Measurements from ENCODE around the gene FCHSD2. TPM values are rescaled to one million over a fixed set of nuclear protein-coding genes. Genes with fewer than 3 reads are reported as not detected.
"Not testable (repeated sequence)": the region's sequence is repeated elsewhere in the genome, so short reads cannot be mapped to it uniquely, and the experiment has no call there.

Gene FCHSD2
- polyA plus RNA-seq, 1 donor = 22.8 TPM

DNA sequence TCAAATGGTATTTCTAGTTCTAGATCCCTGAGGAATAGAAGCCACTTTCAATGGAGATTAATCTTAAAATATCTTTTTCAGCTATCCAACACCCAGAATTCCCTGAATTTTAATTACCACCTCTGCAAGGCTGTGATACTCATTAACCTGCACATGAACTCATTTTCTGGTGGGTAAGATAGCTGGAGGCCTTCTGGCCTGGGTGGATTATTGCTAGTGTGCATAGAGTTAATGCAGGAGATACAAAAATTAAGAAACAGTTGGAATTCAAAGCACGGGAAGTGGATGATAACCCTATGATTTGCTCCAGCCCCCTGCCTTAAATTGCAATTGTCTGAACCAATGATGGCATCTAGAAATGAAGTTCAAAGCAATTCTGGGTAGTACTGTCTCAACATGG lies 212.9 kb downstream of the FCHSD2 start:
- DNase-seq (ENCODE audit: low read depth) = no peak

DNA sequence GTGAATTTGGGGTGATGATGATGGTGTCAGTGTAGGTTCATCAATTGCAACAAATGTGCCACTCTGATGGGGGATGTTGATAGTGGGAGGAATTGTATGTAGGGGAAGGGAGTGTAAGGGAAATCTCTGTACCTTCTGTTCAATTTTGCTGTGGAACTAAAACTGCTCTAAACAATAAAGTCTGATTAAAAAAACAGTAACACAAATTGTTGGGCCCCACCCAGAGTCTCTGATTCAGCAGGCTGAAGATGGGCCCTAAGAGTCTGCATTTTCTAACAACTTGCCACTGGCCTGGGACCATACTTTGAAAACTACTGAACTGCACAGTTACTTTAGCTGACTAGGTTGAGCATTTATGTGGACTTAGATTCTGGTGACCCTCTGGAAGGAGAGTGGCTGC lies 214.7 kb downstream of the FCHSD2 start:
- no peak for DNase-seq (ENCODE audit: low read depth)

DNA sequence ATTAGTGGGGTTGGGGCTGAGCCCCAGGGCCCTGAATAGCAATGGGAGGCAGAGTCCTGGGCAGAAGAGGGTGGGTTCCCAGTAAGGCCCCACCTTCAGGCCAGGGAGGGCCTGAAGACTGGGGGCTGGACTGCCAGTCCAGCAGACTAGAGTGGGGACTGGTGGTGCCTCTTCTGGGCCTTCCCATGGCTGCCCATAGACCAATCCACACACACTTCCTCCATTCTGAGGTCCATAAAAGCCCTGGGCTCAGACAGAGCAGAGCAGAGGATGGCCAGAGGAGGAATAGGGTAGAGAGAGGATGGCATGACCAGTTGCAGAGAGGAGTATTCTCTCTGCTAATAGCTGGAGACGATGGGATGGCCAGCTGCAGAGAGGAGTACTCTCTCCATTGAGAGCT lies 216.0 kb downstream of the FCHSD2 start:
- no peak for DNase-seq (ENCODE audit: low read depth)

DNA sequence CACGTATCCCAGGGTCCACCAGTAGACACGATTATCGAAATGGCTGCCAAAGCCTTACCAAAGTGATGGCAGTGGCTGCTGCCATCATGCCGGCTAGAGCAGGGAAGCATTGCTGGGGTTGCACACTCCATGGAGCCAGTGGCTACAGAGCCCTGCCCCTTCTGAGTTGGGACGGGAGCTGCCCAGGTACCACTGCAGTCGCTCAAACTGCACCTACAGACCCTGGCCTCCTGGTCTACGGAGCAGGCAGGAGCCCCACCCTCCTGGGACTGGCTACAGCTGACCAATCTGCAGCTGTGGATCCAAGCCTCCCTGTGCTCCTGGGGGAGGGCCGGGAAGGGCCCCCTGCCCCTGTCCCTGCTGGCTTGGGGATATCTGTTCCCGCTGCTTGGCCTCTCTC lies 216.5 kb downstream of the FCHSD2 start:
- DNase-seq (ENCODE audit: low read depth) = no peak

DNA sequence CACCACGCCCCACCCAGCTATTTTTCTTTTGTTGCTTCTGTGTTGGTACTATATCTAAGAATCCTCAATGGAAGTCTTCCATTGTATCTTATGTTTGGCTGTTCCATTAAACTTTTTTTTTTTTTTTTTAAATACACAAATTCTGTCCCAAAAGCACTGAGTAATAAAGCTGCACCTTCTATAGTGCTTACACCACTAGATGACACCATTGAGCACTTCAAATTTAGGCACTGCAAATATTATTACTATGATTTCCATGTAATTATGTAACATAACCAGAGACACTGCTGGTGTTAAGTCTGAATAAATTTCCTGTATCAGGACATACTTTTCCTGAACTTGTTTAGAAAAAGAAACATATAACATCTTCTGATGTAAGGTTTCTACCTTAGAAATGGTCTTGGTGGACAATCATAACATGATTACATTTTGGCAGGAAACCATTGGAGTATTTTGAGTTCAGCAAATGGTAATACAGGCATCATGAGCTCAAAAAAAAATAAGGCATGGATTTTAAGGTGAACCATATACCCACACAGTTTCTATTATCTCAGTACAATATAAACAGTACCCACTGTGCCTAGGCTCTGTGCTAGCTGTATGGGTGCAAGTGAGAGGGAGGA lies 217.4 kb downstream of the FCHSD2 start:
- DNase-seq (ENCODE audit: low read depth) = no peak

DNA sequence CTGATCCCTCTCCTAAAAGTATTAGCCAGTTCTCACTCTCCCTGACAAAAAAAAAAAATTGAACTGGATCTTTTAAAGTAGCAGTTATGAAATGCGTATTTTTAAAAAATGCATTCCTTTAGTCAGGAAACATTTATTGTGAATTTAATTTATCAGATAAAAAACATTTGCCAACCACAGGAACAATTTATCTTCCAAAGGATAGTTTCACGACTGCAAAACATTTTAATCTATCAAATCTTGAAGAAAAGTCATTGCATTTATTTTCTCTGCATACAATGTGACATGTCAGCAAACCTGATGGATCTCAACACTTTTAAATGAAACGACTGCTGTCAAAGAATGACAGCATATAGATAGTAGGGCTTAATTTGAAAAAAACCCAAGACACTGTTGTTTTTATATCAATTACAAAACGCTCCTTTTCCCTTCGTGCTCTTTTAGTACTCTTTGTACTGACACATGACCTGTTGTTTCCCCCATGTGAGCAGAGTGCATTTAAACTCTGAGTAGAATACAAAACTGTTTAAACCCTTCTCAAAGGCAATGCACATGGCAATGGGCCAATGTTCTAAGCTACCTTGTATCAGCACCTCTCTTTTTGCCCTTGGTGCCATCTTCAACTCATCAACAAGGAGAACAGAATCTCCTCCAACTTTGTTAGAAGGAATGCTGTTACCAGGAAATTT lies 220.9 kb downstream of the FCHSD2 start:
- no peak for DNase-seq (ENCODE audit: low read depth)

DNA sequence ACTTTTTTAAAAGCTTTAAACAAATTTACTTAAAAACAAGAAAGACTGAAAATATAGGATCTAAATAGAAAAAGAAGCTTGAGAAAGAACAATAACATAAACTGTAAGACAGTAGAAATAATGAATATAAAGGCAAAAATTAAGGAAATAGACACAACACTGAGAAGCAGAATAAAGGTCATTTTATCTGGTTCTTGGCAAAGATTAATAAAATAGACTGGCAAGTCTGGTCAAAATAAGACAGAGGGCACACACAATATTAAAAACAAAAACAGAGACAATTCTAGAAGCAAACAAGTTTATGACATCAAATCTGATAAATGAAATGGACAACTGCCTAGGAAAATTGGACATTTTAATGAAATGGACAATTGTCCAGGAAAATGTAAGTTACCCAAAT lies 222.1 kb downstream of the FCHSD2 start:
- no peak for DNase-seq (ENCODE audit: low read depth)

DNA sequence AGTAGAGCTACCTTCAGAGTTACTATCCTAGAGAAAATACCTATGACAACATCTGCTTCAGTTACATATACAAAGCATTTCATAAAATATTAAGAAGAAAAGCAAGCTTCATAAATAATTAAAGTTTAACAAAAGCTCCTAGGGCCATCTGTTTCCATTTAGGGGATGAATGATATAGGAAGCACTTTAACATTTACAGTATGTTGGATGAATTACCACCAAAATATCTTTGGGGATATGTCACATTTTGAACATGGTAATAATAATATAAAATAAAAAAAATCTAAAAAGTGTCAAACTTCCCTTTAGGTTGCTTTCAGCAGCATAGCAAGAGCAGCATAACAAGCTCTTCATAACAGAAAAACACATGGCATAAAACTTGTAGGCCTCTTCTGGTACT lies 223.3 kb downstream of the FCHSD2 start:
- no peak for DNase-seq (ENCODE audit: low read depth)

DNA sequence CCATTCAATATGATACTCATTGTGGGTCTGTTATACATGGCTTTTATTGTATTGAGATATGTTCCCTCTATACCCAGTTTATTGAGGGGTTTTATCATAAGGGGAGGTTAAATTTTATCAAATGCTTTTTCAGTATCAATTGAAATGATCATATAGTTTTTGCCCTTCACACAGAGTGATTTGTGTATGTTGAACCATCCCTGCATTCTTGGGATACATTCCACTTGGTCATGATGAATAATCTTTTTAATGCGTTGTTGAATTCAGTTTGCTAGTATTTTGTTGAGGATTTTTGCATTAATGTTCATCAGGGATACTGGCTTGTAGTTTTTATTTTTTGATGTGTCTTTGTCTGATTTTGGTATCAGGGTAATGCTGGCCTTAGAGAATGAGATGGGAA lies 229.9 kb downstream of the FCHSD2 start:
- DNase-seq (ENCODE audit: low read depth) = no peak

DNA sequence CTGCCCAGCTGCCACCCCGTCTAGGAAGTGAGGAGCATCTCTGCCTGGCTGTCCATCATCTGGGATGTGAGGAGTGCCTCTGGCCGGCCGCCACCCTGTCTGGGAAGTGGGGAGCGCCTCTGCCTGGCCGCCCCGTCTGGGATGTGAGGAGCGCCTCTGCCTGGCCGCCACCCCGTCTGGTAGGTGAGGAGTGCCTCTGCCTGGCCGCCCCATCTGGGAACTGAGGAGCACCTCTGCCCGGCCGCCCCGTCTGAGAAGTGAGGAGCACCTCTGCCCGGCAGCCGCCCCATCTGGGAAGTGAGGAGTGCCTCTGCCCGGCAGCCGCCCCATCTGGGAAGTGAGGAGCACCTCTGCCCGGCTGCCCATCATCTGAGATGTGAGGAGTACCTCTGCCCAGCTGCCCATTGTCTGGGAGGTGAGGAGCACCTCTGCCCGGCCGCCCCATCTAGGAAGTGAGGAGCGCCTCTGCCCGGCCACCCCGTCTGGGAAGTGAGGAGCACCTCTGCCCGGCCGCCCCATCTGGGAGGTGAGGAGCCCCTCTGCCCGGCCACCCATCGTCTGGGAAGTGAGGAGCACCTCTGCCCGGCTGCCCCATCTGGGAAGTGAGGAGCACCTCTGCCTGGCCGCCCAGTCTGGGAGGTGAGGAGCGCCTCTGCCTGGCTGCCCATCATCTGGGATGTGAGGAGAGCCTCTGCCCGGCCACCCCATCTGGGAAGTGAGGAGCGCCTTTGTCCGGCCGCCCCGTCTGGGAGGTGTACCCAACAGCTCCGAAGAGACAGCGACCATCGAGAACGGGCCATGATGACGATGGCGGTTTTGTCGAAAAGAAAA lies 232.3 kb downstream of the FCHSD2 start:
- DNase-seq (ENCODE audit: low read depth) = not testable (repeated sequence)

DNA sequence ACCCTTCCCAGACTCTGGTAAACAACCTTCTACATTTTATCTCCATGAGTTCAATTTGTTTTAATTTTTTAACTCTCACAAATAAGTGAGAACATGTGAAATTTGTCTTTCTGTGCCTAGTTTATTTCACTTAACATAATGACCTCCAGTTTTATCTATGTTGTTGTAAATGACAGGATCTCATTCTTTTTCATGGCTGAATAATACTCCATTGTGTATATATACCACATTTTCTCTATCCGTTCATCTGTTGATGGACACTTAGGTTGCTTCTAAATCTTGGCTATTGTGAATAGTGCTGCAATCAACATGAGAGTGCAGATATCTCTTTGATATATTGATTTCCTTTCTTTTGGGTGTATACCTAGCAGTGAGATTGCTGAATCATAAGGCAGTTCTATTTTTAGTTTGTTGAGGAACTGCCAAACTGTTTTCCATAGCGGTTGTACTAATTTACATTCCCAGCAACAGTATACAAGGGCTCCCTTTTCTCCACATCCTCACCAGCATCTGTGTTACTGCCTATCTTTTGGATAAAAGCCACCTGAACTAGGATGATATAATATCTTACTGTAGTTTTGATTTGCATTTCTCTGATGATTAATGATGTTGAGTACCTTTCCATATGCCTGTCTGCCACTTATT lies 234.0 kb downstream of the FCHSD2 start:
- no peak for DNase-seq (ENCODE audit: low read depth)

DNA sequence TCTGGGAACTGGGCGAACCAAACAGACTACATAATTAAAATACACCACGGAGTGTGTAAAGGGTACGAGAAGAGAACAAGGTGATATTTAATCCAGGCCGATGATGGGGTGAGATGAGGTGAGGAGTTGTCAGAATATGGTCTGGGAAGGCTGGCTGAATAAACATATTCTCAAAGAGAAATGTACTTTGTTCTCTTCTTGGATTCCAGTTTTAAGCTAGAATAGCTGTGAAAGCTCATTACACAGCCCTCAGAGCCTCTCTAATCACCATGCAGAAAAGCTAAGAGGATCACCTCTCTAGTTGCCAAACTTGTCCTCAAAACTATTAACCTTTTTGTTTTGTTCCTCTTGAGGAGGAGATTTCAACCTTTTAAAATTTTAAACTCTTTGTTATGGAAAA lies 238.1 kb downstream of the FCHSD2 start:
- DNase-seq (ENCODE audit: low read depth) = no peak

DNA sequence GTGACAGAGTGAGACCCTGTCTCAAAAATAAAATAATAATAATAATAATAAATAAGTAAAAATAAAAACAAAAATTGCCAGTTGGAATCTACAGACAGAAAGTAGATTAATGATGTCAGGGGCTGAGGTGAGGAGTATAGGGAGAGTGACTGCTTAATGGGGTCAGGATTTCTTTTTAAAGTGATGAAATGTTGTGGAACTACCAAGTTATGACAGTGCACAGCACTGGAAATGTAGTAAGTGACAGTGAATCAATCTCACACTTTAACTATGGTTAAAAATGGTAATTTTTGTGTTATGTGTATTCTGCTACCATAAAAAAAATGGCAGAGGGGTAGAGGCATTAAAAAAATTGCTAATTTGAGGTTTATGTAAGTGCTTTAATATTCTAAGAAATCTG lies 240.7 kb downstream of the FCHSD2 start:
- DNase-seq (ENCODE audit: low read depth) = no peak

DNA sequence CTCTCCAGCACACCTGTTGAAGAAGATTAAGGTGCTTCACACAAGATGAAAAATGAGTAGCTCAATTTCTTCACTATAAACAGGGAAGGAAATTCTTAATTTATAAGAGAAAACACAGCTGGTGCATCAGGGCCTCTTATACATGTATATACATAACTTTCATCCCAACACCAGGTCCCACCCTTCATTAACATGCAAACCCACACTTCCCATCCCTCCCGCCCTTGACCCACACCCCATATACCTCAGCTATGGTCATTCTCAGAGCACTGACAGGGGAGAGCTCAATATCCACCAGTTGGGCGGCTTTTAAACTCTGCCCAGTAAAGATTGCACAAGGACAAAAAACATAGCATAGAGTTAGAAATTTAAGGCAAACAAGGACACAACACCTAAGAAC lies 242.1 kb downstream of the FCHSD2 start:
- no peak for DNase-seq (ENCODE audit: low read depth)

DNA sequence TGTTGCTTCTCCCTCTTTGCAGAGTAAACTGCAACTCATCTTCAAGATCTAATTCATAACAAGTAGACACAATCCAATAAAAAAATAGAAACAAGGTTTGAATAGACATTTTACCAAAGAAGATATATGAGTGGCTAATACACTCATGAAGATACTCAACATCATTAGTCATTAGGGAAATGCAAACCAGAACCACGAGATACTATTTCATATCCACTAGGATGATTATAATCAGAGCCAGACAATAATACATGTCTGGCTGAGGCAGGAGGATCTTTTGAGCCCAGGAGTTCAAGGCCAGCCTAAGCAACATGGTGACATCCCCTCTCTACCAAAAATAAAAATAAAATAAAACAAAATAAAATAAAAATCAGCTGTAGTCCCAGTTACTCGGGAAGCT lies 242.9 kb downstream of the FCHSD2 start:
- no peak for DNase-seq (ENCODE audit: low read depth)

DNA sequence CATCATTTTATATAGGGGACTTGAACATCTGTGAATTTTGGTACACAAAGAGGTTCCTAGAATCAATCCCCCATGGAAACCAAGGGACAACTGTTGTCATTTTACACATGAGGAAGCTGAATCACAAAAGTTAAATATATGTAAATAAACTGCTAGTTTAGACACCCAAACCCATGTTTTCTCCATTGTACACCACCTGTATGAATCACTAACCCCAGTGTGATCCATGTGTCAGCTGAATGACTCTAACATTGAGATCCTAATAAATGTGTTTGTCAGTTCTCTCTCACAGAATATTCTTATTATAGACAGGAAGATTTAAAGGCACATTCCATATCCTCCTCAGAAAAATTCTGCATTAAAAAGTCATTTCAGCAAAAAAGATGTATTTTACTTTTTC lies 244.6 kb downstream of the FCHSD2 start:
- no peak for DNase-seq (ENCODE audit: low read depth)

DNA sequence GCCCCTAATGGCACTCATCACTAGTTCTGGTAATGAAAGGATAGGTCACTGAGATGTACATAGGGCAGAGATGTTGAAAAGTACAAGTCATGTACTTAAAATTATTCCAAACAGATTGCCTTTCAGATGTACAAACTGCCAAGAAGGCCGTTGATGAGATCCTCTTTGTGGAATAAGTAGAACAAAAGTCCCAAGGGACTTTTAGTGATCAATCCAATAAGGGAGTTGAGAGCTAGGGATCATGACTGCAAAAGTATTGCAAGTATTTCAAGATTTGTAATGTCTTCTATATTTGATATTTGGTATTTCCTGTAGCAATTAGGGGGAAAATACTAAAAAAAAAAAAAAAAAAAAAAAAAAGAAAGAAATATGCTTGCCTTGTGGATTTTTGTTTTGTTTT lies 245.7 kb downstream of the FCHSD2 start:
- DNase-seq (ENCODE audit: low read depth) = no peak

DNA sequence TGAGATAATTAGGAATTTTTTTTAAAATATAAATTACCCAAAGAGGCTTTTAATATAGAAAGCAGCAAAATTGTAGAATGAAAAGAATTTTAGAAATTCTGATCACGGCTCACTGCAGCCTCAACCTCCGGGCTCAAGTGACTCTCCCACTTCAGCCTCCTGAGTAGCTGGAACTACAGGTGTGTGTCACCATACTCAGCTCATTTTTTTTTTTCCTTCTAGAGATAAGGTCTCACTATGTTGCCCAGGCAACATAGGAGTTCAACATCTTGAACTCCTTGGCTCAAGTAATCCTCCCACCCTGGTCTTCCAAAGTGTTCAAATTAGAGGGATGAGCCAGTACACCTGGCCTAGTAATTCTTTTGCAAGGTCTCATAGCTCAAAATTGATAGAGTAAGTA lies 251.2 kb downstream of the FCHSD2 start:
- DNase-seq (ENCODE audit: low read depth) = no peak

DNA sequence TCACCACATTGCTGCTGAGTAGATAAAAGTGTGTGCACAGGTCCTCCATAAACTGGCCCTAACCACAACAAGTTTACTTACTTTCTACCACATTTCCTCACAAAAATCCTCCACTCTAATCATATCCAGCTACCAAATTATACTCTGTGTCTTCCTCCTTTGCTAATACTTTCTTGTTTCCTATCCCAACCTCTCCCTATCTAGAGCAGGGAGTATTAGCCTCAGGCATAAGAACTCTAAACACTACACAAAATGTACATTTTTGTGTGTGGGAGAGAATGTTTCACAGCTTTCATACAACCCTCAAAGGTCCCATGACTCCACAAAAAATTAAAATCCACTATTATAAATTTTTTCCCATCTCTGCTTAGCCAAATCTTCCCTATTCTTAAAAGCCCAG lies 255.5 kb downstream of the FCHSD2 start:
- DNase-seq (ENCODE audit: low read depth) = no peak

DNA sequence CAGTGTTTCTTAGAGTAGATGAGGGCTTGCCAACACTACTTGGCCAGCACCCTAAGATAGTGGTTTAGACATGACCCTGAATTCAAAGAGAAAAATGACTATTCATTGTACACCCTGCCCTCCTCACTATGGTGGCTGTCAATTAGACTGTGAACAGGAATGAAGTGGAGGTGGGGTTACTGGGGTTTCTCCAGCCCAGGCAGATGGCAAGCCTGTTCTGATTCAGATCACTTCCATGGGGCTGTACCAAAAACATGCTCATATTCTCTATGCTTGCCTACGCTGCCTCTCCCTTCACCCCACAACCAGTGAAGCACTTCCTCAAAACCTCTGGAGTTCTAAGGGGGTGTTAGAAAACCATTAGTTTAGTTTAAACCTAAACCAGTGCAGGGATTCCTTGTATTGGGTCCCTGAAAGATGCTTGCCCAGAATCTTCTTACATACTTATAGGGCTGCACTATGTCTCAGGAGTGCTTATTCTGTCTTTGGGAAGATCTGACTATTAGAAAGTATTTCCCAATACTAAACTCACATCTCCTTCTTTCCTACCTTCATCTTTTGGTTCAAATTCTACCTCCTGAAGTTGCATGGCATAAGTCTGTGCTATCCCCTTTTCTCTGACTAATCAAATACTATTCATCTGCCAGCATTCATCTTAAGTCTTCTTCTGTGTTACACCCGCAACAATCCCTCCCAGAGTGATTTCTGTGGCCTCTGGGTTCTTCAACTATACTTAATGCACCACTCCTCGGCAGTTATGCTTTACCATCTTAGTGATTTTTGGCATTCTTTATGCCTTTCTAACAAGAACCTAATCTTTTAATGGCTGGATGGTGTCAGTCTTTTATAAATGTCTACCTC lies 256.1 kb downstream of the FCHSD2 start:
- DNase-seq (ENCODE audit: low read depth) = no peak

DNA sequence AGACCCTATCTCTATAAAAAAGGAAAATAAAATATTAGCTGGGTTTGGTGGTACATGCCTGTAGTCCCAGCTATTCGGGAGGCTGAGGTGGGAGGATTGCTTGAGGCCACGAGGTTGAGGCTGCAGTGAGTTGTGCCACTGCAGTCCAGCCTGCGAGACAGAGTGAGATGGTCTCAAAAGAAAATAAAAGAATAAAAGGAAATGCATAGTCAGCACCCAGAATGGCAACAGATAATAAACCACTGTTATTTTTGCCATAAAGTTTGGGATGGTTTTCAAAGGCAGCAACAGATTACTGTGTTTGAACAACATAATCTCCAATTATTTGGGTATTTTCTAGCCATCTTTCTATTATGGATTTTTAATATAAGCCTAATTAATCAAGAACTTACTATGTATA lies 266.0 kb downstream of the FCHSD2 start:
- DNase-seq (ENCODE audit: low read depth) = no peak

DNA sequence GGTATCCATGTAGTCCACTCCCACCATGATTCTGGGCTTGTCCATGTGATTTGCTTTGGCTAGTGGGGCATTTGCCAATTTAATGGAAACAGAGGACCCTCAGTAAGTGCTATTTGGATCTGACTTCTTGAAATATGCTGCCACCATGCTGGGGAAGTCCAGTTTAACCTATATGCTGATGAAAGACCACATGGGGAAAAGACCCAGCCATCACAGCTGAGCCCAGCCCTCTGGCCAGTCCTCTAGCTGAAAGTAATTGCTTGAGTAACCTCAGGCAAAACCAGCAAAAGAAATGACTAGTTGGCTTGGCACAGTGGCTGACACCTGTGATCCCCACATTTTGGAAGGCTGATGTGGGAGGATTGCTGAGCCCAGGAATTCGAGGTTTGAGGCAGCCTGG lies 266.4 kb downstream of the FCHSD2 start:
- no peak for DNase-seq (ENCODE audit: low read depth)
